ENCODE measurements around the gene ACKR1.

GRCh38 chr1:159177272-159177907 lies 27.3 kb upstream of the ACKR1 start:
- TF ChIP-seq CTCF (IDR thresholded peaks at IDR 0.05) (no peak), EP300 (IDR thresholded peaks at IDR 0.05) (peak in 1 of 2 donors; percentile 14), POLR2A (IDR thresholded peaks at IDR 0.05) (no peak)
